Fibroblast of the aortic adventitia (primary cell): Measurements from ENCODE around the gene RNF19B. TPM values are rescaled to one million over a fixed set of nuclear protein-coding genes. Genes with fewer than 3 reads are reported as not detected.

Experiments
- DNase-seq: peaks from one replicate; pipeline ENCODE4 v3.0.0-alpha.2; 2010; ENCODE audit warnings: low read depth
- H3K4me3 ChIP-seq: 2 replicates; pipeline ENCODE4 v1.5.1; 2011; ENCODE audit warnings: low read depth, mild to moderate bottlenecking, control low read depth, low read length, moderate library complexity
- CTCF ChIP-seq: IDR thresholded peaks from 2 replicates; pipeline ENCODE4 v1.5.1; 2011; ENCODE audit warnings: mild to moderate bottlenecking, low read length, control low read depth, inconsistent platforms; ENCODE audit not compliant: insufficient read depth
- total RNA-seq: library from RNA; depleted of rRNA; stranded (reverse); fragments of >200 nt; gene quantifications from 2 replicates; pipeline ENCODE4 v1.2.3, GENCODE V29; 2012; ENCODE audit warnings: low replicate concordance

RNF19B gene
- total RNA-seq, 1 donor, result 8.5 TPM

- no peak overlapping the region for H3K4me3 ChIP-seq
- TF ChIP-seq CTCF, result no peak
- DNase-seq, result no peak
Measured at GRCh38 chr1:32890516-32891240, 73.9 kb downstream of the RNF19B start.

- no peak for TF ChIP-seq CTCF
- no peak for DNase-seq
- H3K4me3 ChIP-seq, result no peak overlapping the region
Measured at GRCh38 chr1:32889731-32890278, 74.8 kb downstream of the RNF19B start.

- no peak overlapping the region for H3K4me3 ChIP-seq
Measured at GRCh38 chr1:32888677-32889420, 75.8 kb downstream of the RNF19B start.

GRCh38 chr1:32888134-32888533 is 76.5 kb downstream of the RNF19B start:
- no peak overlapping the region for H3K4me3 ChIP-seq
- DNase-seq, result no peak
- no peak for TF ChIP-seq CTCF

More at GRCh38 chr1:32888677-32889420, 75.8 kb downstream of the RNF19B start:
- DNase-seq, result no peak
- no peak for TF ChIP-seq CTCF

GRCh38 chr1:32887623-32888022 is 77.0 kb downstream of the RNF19B start:
- TF ChIP-seq CTCF, result no peak
- H3K4me3 ChIP-seq, result no peak overlapping the region
- DNase-seq, result no peak

GRCh38 chr1:32886828-32887414 is 77.7 kb downstream of the RNF19B start:
- no peak for TF ChIP-seq CTCF
- no peak for DNase-seq
- no peak overlapping the region for H3K4me3 ChIP-seq

Other genes starting within 250 kb of the RNF19B start
- gene YARS1, start 147.5 kb downstream of the RNF19B start, total RNA-seq, result 96.7 and 186 TPM in 2 replicates
- 42.4 and 64.5 TPM in 2 replicates for gene S100PBP, start 147.2 kb downstream of the RNF19B start, total RNA-seq
- gene FNDC5, start 93.9 kb downstream of the RNF19B start, total RNA-seq, result 0.41 and 0.99 TPM in 2 replicates
- gene HPCA, start 78.3 kb downstream of the RNF19B start, total RNA-seq, result 0.49 TPM in 1 of 2 replicates, not detected in the other
- gene TMEM54, start 63.4 kb downstream of the RNF19B start, total RNA-seq, result 33.1 and 38.4 TPM in 2 replicates
- 155 and 373 TPM in 2 replicates for gene AK2, start 72.1 kb upstream of the RNF19B start, total RNA-seq
- 3.9 and 8.1 TPM in 2 replicates for gene AZIN2, start 116.3 kb upstream of the RNF19B start, total RNA-seq
- gene TRIM62, start 217.2 kb upstream of the RNF19B start, total RNA-seq, result 3.1 and 10.7 TPM in 2 replicates